ENCODE data around the gene ZNF90. TPM values are rescaled to one million over a fixed set of nuclear protein-coding genes. Genes with fewer than 3 reads are reported as not detected.

The ZNF90 gene
- polyA plus RNA-seq, 3 donors = 11.2 to 21.8 (median 17.9) TPM

Other genes starting within 250 kb of the ZNF90 start
- gene ZNF253, start 212.1 kb upstream of the ZNF90 start, polyA plus RNA-seq (ENCODE audit: insufficient read length in 3 of 3) = 10 to 100 TPM; 29.0 to 37.7 (median 31.3) TPM
- gene ZNF93, start 177.1 kb upstream of the ZNF90 start, polyA plus RNA-seq (ENCODE audit: insufficient read length in 3 of 3) = 10 to 100 TPM; 14.5 to 19.3 (median 16.6) TPM
- 10 to 100 TPM; 11.8 to 20.8 (median 19.4) TPM for gene ZNF682, start 38.5 kb upstream of the ZNF90 start, polyA plus RNA-seq (ENCODE audit: insufficient read length in 3 of 3)
- gene ZNF486, start 89.2 kb downstream of the ZNF90 start, polyA plus RNA-seq (ENCODE audit: insufficient read length in 3 of 3) = 10 to 100 TPM; 18.2 to 24.0 (median 19.7) TPM

Data from renal pelvis (tissue), 3 donors.